ENCODE measurements around the gene BRPF3. TPM values are rescaled to one million over a fixed set of nuclear protein-coding genes. Genes with fewer than 3 reads are reported as not detected.

Gene BRPF3
- total and polyA plus RNA-seq, 2 donors (not counting 1 experiment from before 2014, with no cell fraction given): 10.4 to 10.6 TPM

GRCh38 chr6:36230371-36230770, 33.8 kb downstream of the BRPF3 start:
- Histone ChIP-seq H3K9ac (ENCODE audit: insufficient read depth, low read length) (no peak overlapping the region), H3K4me3 (replicated peaks in 1 of 4; ENCODE audit: control extremely low read depth in 1 of 4, insufficient read depth in 1 of 4, low read depth in 3 of 4, low read length in 4 of 4) (no peak overlapping the region), H3K27ac (ENCODE audit: insufficient read depth, low read length) (no peak overlapping the region), H3K79me2 (ENCODE audit: control insufficient read depth, insufficient read depth, low read length) (no peaks in the 10 kb centered on the region), H3K4me1 (ENCODE audit: control insufficient read depth, extremely low read depth, insufficient read depth, low read length) (no peaks in the 10 kb centered on the region), H2AFZ (ENCODE audit: low read length) (no peak overlapping the region), H3K9me3 (ENCODE audit: control insufficient read depth, insufficient read depth, low read depth, low read length) (no peaks in the 10 kb centered on the region), H4K20me1 (ENCODE audit: control insufficient read depth, extremely low read depth, insufficient read depth, low read length) (no peaks in the 10 kb centered on the region), H3K36me3 (ENCODE audit: control insufficient read depth, insufficient read depth, low read length) (peaks cover 23% of the 10 kb centered on the region), H3K27me3 (ENCODE audit: control insufficient read depth, insufficient read depth, low read length) (no peaks in the 10 kb centered on the region), H3K4me2 (ENCODE audit: extremely low read depth, insufficient read depth, low read length) (no peak overlapping the region)
- no peak for DNase-seq (ENCODE audit: low read depth in 2 of 2)
- TF ChIP-seq EZH2 (IDR thresholded peaks at IDR 0.05; ENCODE audit: low read length, missing control alignments) (no peak), CTCF (conservative IDR thresholded peaks at IDR 0.05 in 1 of 2, IDR thresholded peaks at IDR 0.05 in 1 of 2; ENCODE audit: low read depth in 1 of 2, low read length in 2 of 2) (no peak)

GRCh38 chr6:36232172-36232571, 35.6 kb downstream of the BRPF3 start:
- Histone ChIP-seq H2AFZ (ENCODE audit: low read length) (no peak overlapping the region), H3K27ac (ENCODE audit: insufficient read depth, low read length) (no peak overlapping the region), H3K4me1 (ENCODE audit: control insufficient read depth, extremely low read depth, insufficient read depth, low read length) (no peaks in the 10 kb centered on the region), H3K79me2 (ENCODE audit: control insufficient read depth, insufficient read depth, low read length) (no peaks in the 10 kb centered on the region), H3K4me3 (replicated peaks in 1 of 4; ENCODE audit: control extremely low read depth in 1 of 4, insufficient read depth in 1 of 4, low read depth in 3 of 4, low read length in 4 of 4) (no peak overlapping the region), H3K27me3 (ENCODE audit: control insufficient read depth, insufficient read depth, low read length) (no peaks in the 10 kb centered on the region), H4K20me1 (ENCODE audit: control insufficient read depth, extremely low read depth, insufficient read depth, low read length) (no peaks in the 10 kb centered on the region), H3K36me3 (ENCODE audit: control insufficient read depth, insufficient read depth, low read length) (peaks cover 23% of the 10 kb centered on the region), H3K9ac (ENCODE audit: insufficient read depth, low read length) (no peak overlapping the region), H3K4me2 (ENCODE audit: extremely low read depth, insufficient read depth, low read length) (no peak overlapping the region), H3K9me3 (ENCODE audit: control insufficient read depth, insufficient read depth, low read depth, low read length) (no peaks in the 10 kb centered on the region)
- no peak for TF ChIP-seq CTCF (conservative IDR thresholded peaks at IDR 0.05 in 1 of 2, IDR thresholded peaks at IDR 0.05 in 1 of 2; ENCODE audit: low read depth in 1 of 2, low read length in 2 of 2)
- TF ChIP-seq EZH2 (IDR thresholded peaks at IDR 0.05; ENCODE audit: low read length, missing control alignments): no peak
- no peak for DNase-seq (ENCODE audit: low read depth in 2 of 2)

- H3K9ac ChIP-seq (ENCODE audit: insufficient read depth, low read length): no peak overlapping the region
- H3K27me3 ChIP-seq (ENCODE audit: control insufficient read depth, insufficient read depth, low read length): no peaks in the 10 kb centered on the region
- no peaks in the 10 kb centered on the region for H4K20me1 ChIP-seq (ENCODE audit: control insufficient read depth, extremely low read depth, insufficient read depth, low read length)
- no peak for TF ChIP-seq EZH2 (IDR thresholded peaks at IDR 0.05; ENCODE audit: low read length, missing control alignments)
- TF ChIP-seq CTCF (conservative IDR thresholded peaks at IDR 0.05 in 1 of 2, IDR thresholded peaks at IDR 0.05 in 1 of 2; ENCODE audit: low read depth in 1 of 2, low read length in 2 of 2): no peak
- H3K4me3 ChIP-seq (replicated peaks in 1 of 4; ENCODE audit: control extremely low read depth in 1 of 4, insufficient read depth in 1 of 4, low read depth in 3 of 4, low read length in 4 of 4): no peak overlapping the region
- no peaks in the 10 kb centered on the region for H3K79me2 ChIP-seq (ENCODE audit: control insufficient read depth, insufficient read depth, low read length)
- no peak overlapping the region for H3K4me2 ChIP-seq (ENCODE audit: extremely low read depth, insufficient read depth, low read length)
- peaks cover 6% of the 10 kb centered on the region for H3K36me3 ChIP-seq (ENCODE audit: control insufficient read depth, insufficient read depth, low read length)
- H3K4me1 ChIP-seq (ENCODE audit: control insufficient read depth, extremely low read depth, insufficient read depth, low read length): no peaks in the 10 kb centered on the region
- no peak overlapping the region for H2AFZ ChIP-seq (ENCODE audit: low read length)
- no peak overlapping the region for H3K27ac ChIP-seq (ENCODE audit: insufficient read depth, low read length)
- H3K9me3 ChIP-seq (ENCODE audit: control insufficient read depth, insufficient read depth, low read depth, low read length): no peaks in the 10 kb centered on the region
- no peak for DNase-seq (ENCODE audit: low read depth in 2 of 2)
These were observed 38.8 kb downstream of the BRPF3 start for GRCh38 chr6:36235309-36235708.

Data from fibroblast of lung (primary cell).